HG03558 (cell line): Measurements from ENCODE around the gene ALKBH5.

Experiments used
- ATAC-seq: cut with Tn5 transposase; IDR thresholded peaks from one replicate; pipeline ENCODE4 v1.9.1; 2021; ENCODE audit warnings: moderate number of reproducible peaks; ENCODE audit not compliant: unreplicated experiment; ENCODE audit errors: extremely low read depth

The ALKBH5 gene

DNA sequence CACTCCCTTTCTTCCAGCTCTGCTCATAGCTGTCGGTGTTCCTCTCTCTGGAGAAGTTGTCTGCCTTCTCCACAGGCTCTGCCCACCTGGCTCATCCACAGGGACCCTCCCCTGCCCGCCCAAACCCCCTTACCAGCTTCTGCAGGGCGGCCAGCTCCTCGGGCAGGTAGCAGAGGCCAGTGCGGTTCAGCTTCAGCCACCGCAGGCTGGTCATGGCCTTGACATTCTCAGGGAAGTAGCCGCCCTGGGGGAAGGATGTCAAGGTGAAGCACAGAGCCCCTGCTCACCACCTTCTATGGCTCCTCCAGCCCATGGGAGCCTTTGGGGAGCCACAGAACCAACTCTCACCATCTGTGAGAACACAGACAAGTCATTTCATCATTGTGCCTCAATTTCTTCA is 73.1 kb downstream of the ALKBH5 start:
- ATAC-seq: no peak

DNA sequence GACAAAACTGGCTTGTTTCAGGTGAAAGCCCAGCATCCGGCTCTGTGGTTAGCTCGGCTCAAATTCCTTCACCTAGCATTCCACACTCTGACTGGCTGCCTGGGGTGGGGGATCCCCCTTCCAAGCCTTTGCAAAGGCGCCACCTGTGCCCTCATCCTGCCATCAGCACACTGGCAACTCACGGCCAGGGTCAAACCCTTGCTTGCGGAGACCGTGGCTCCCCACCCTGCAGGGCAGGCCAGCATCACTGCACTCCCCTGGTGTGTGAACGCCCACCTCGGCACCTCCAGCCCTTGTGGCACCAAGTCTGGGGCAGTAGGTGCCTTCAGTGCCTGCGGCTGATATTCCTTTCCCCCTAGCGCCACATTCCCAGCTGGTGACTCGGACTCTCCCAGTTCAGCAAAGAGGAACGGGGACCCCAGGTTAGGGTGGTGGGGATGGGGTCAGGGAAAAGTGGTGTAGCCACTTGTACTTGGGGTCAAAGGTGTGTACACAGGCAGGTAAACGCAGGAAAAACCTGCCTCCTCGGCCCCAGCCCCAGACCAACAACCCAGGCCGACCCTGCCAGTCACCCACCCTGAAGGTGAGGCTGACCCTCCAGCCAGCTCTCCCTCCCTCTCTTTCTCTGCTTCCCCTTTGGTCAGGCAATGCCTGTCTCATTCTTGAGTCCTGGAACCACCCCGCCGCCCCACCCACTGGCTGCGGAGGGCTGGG is 73.8 kb downstream of the ALKBH5 start:
- no peak for ATAC-seq

DNA sequence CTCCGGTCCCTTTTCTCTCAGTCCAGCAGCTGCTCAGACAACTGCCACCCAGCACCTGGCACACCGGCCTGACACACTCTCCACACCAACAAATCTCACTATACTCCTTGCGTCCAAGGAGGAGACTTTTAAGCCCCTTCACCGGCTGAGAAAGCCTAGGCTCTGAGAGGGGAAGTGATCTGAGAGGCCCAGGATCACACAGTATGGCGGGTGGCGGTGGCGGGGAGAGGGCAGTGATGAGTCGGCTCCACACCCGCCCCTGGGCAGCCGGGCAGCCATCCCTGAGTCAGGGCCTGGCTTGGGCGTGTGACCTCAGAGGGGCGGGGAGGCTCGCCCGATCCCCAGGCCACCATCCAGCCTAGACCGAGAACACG is 74.3 kb downstream of the ALKBH5 start:
- no peak for ATAC-seq

DNA sequence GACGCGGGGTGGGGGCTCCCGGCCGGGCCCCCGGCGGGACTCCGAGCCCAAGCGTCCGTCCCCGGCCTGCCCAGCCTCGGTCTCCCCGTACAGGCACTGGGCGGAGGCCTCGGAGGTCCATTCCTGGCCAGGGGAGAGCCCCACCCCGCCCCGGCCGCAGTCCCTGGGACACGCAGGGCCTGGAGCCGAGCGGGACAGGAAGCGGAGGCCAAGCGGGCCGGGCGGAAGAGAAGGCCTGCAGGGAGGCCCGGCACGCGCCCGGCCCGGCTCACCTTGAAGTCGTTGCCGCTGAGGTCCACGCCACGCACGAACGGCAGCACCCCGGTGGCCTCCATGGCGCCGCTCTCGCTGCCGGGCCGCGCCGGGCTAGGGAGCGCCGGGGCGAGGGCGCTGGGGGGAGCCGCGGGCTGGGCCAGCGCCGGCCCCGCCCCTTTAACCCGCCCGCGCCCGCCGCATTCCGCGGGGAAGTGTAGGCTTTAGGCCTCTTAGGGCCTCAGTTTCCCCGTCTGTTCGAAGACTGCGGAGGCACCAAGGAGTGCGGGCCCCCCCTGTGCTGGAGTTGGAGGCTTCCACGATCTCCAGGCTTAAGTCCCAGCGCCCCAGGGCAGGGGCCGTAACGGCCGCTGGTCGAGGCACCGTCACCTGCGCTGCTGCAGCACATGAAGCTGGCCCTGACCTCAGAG is 74.9 kb downstream of the ALKBH5 start, which contains the start of gene FLII:
FLII (minus strand) TSS at position 383 of the 683 bp plus-strand sequence; CDS start at position 335, 48 bp downstream.
- ATAC-seq: no peak
